HL-60 (cell line): ENCODE measurements around the gene SKA3.

ENCODE experiments used
- DNase-seq, 2 experiments: peaks; one replicate each; pipeline ENCODE4 v3.0.0-alpha.2; 2010 to 2020; ENCODE audit warnings: low read depth in 1 of 2, low spot score in 1 of 2
- H3K27ac ChIP-seq: fragments of 250-450 bp; sonication (Bioruptor Pico); replicated peaks from 2 replicates; pipeline ENCODE4 v1.5.1; 2020; ENCODE audit warnings: mild to moderate bottlenecking, moderate library complexity
- H3K27me3 ChIP-seq: fragments of 250-450 bp; sonication (Bioruptor Pico); 2 replicates; pipeline ENCODE4 v1.5.1; 2021; ENCODE audit warnings: mild to moderate bottlenecking, moderate library complexity; ENCODE audit not compliant: insufficient read depth, poor library complexity, severe bottlenecking
- H3K4me3 ChIP-seq: replicated peaks from 2 replicates; pipeline ENCODE4 v1.5.1; 2011; ENCODE audit warnings: mild to moderate bottlenecking, control low read depth, low read length; ENCODE audit not compliant: insufficient read depth
- CTCF ChIP-seq: IDR thresholded peaks from one replicate; pipeline ENCODE4 v1.5.1; 2011; ENCODE audit warnings: low read length, control low read depth, inconsistent platforms; ENCODE audit not compliant: insufficient read depth
- GABPA ChIP-seq: IDR thresholded peaks from 2 replicates; pipeline ENCODE4 v1.6.1; 2012; ENCODE audit warnings: low read depth
- POLR2AphosphoS5 ChIP-seq: IDR thresholded peaks from 2 replicates; pipeline ENCODE4 v1.6.1; 2012; ENCODE audit warnings: low read depth
- SPI1 ChIP-seq: IDR thresholded peaks from 2 replicates; pipeline ENCODE4 v1.6.1; 2012; ENCODE audit warnings: low read depth, mild to moderate bottlenecking, borderline replicate concordance
- TF ChIP-seq, protein P1 (sequence below): IDR thresholded peaks from 2 replicates; pipeline ENCODE4 v1.6.1; 2012; ENCODE audit warnings: low read depth; ENCODE audit not compliant: insufficient replicate concordance

SKA3 gene

GRCh38 chr13:21109168-21109567 lies 67.2 kb downstream of the SKA3 start:
- no peak overlapping the region for H3K27ac ChIP-seq
- no peak for TF ChIP-seq SPI1
- no peak for TF ChIP-seq CTCF
- no peak for TF ChIP-seq POLR2AphosphoS5
- TF ChIP-seq, protein P1, sequence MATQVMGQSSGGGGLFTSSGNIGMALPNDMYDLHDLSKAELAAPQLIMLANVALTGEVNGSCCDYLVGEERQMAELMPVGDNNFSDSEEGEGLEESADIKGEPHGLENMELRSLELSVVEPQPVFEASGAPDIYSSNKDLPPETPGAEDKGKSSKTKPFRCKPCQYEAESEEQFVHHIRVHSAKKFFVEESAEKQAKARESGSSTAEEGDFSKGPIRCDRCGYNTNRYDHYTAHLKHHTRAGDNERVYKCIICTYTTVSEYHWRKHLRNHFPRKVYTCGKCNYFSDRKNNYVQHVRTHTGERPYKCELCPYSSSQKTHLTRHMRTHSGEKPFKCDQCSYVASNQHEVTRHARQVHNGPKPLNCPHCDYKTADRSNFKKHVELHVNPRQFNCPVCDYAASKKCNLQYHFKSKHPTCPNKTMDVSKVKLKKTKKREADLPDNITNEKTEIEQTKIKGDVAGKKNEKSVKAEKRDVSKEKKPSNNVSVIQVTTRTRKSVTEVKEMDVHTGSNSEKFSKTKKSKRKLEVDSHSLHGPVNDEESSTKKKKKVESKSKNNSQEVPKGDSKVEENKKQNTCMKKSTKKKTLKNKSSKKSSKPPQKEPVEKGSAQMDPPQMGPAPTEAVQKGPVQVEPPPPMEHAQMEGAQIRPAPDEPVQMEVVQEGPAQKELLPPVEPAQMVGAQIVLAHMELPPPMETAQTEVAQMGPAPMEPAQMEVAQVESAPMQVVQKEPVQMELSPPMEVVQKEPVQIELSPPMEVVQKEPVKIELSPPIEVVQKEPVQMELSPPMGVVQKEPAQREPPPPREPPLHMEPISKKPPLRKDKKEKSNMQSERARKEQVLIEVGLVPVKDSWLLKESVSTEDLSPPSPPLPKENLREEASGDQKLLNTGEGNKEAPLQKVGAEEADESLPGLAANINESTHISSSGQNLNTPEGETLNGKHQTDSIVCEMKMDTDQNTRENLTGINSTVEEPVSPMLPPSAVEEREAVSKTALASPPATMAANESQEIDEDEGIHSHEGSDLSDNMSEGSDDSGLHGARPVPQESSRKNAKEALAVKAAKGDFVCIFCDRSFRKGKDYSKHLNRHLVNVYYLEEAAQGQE, result no peak
- no peak for TF ChIP-seq GABPA
- no peak for DNase-seq
- no peak overlapping the region for H3K4me3 ChIP-seq
- no peaks in the 10 kb centered on the region for H3K27me3 ChIP-seq

GRCh38 chr13:21106089-21106488 lies 70.3 kb downstream of the SKA3 start:
- Histone ChIP-seq H3K4me3 (no peak overlapping the region), H3K27ac (no peak overlapping the region), H3K27me3 (no peaks in the 10 kb centered on the region)
- no peak for TF ChIP-seq CTCF
- no peak for TF ChIP-seq GABPA
- no peak for TF ChIP-seq SPI1
- no peak for TF ChIP-seq POLR2AphosphoS5
- TF ChIP-seq, protein P1, result no peak
- DNase-seq, result no peak

GRCh38 chr13:21104199-21105019 lies 71.9 kb downstream of the SKA3 start:
- Histone ChIP-seq H3K4me3 (no peak overlapping the region), H3K27ac (no peak overlapping the region), H3K27me3 (no peaks in the 10 kb centered on the region)
- no peak for TF ChIP-seq POLR2AphosphoS5
- no peak for TF ChIP-seq GABPA
- no peak for TF ChIP-seq SPI1
- no peak for TF ChIP-seq CTCF
- TF ChIP-seq, protein P1, result no peak
- no peak for DNase-seq
